Cerebellar cortex (tissue), 1 donor: ENCODE measurements around the gene DLGAP1.

ENCODE experiments used
- DNase-seq: peaks from one replicate; pipeline ENCODE4 v3.0.0-alpha.2; 2015; ENCODE audit warnings: low spot score

Gene DLGAP1

GRCh38 chr18:3655254-3656050, 799.7 kb downstream of the DLGAP1 start:
- DNase-seq, result peak; percentile 47

GRCh38 chr18:3654442-3655253, 800.5 kb downstream of the DLGAP1 start:
- no peak for DNase-seq

- peak; percentile 41 for DNase-seq
Observed at GRCh38 chr18:3653851-3654441, 801.2 kb downstream of the DLGAP1 start.

GRCh38 chr18:3653263-3653850, 801.8 kb downstream of the DLGAP1 start:
- peak; percentile 72 for DNase-seq

- peak; percentile 88 for DNase-seq
Observed at GRCh38 chr18:3652380-3653262, 802.5 kb downstream of the DLGAP1 start.

- DNase-seq, result peak; percentile 91
Observed at GRCh38 chr18:3651266-3651665, 803.8 kb downstream of the DLGAP1 start.

- peak; percentile 74 for DNase-seq
Observed at GRCh38 chr18:3650521-3651042, 804.5 kb downstream of the DLGAP1 start.

GRCh38 chr18:3649633-3650426, 805.3 kb downstream of the DLGAP1 start:
- peak; percentile 79 for DNase-seq

GRCh38 chr18:3649135-3649632, 805.9 kb downstream of the DLGAP1 start:
- DNase-seq, result peak; percentile 69

- DNase-seq, result no peak
Observed at GRCh38 chr18:3648641-3649040, 806.5 kb downstream of the DLGAP1 start.

- no peak for DNase-seq
Observed at GRCh38 chr18:3648200-3648599, 806.9 kb downstream of the DLGAP1 start.

- DNase-seq, result no peak
Observed at GRCh38 chr18:3647636-3648035, 807.5 kb downstream of the DLGAP1 start.

- no peak for DNase-seq
Observed at GRCh38 chr18:3645384-3646156, 809.5 kb downstream of the DLGAP1 start.

- DNase-seq, result no peak
Observed at GRCh38 chr18:3634250-3634939, 820.7 kb downstream of the DLGAP1 start.

GRCh38 chr18:3631887-3632286, 823.2 kb downstream of the DLGAP1 start:
- DNase-seq, result no peak

- no peak for DNase-seq
Observed at GRCh38 chr18:3626929-3627458, 828.1 kb downstream of the DLGAP1 start.

- no peak for DNase-seq
Observed at GRCh38 chr18:3625742-3626091, 829.4 kb downstream of the DLGAP1 start.

GRCh38 chr18:3624935-3625741, 830.0 kb downstream of the DLGAP1 start:
- peak; percentile 79 for DNase-seq
